HEK293T (cell line): ENCODE measurements around the gene MMS19.
"Not testable (repeated sequence)": the region's sequence is repeated elsewhere in the genome, so short reads cannot be mapped to it uniquely, and the experiment has no call there.

Source experiments
- CTCF ChIA-PET: fragments of 350-600 bp; formaldehyde crosslinking; extraction: SDS; loops from one replicate; lab custom pipeline; 2021; ENCODE audit warnings: antibody characterized with exemption, inconsistent platforms; lab: Yijun Ruan, JAX
- POLR2A ChIA-PET: fragments of 350-600 bp; formaldehyde crosslinking; extraction: SDS; loops from one replicate; lab custom pipeline; 2020; ENCODE audit warnings: antibody characterized with exemption, inconsistent platforms; lab: Yijun Ruan, JAX
- DNase-seq: peaks from one replicate; pipeline ENCODE4 v3.0.0; 2012; ENCODE audit warnings: mixed read lengths; ENCODE audit errors: extremely low spot score
- ARNT ChIP-seq: fragments of 450-650 bp; IDR thresholded peaks from 2 replicates; pipeline ENCODE4 v1.6.1; 2017; ENCODE audit warnings: mild to moderate bottlenecking
- BHLHE40 ChIP-seq: fragments of 450-650 bp; IDR thresholded peaks from 2 replicates; pipeline ENCODE4 v1.6.1; 2016; ENCODE audit warnings: mild to moderate bottlenecking, moderate library complexity, borderline replicate concordance
- CTBP1 ChIP-seq: fragments of 450-650 bp; IDR thresholded peaks from 2 replicates; pipeline ENCODE4 v1.6.1; 2016; ENCODE audit warnings: borderline replicate concordance
- ELF4 ChIP-seq: fragments of 450-650 bp; IDR thresholded peaks from 2 replicates; pipeline ENCODE4 v1.6.1; 2017; ENCODE audit warnings: antibody characterized with exemption
- FOXA1 ChIP-seq: fragments of 450-650 bp; IDR thresholded peaks from 2 replicates; pipeline ENCODE4 v1.6.1; 2016; ENCODE audit warnings: mild to moderate bottlenecking
- FOXK2 ChIP-seq: fragments of 450-650 bp; IDR thresholded peaks from 2 replicates; pipeline ENCODE4 v1.6.1; 2016; ENCODE audit warnings: mild to moderate bottlenecking
- FOXM1 ChIP-seq: fragments of 450-650 bp; IDR thresholded peaks from 2 replicates; pipeline ENCODE4 v1.6.1; 2017; ENCODE audit warnings: mild to moderate bottlenecking, borderline replicate concordance
- HDGF ChIP-seq: fragments of 450-650 bp; IDR thresholded peaks from 2 replicates; pipeline ENCODE4 v1.6.1; 2017; ENCODE audit warnings: antibody characterized with exemption, borderline replicate concordance
- L3MBTL2 ChIP-seq: fragments of 450-650 bp; conservative IDR thresholded peaks from 2 replicates; pipeline ENCODE4 v1.6.1; 2016; ENCODE audit warnings: mild to moderate bottlenecking
- LEF1 ChIP-seq: fragments of 450-650 bp; IDR thresholded peaks from 2 replicates; pipeline ENCODE4 v1.6.1; 2017; ENCODE audit warnings: mild to moderate bottlenecking, borderline replicate concordance
- NFRKB ChIP-seq: fragments of 450-650 bp; IDR thresholded peaks from 2 replicates; pipeline ENCODE4 v1.6.1; 2016; ENCODE audit warnings: mild to moderate bottlenecking, moderate library complexity
- SP1 ChIP-seq: fragments of 450-650 bp; IDR thresholded peaks from 2 replicates; pipeline ENCODE4 v1.6.1; 2017
- SUZ12 ChIP-seq: fragments of 450-650 bp; IDR thresholded peaks from 2 replicates; pipeline ENCODE4 v1.6.1; 2016; ENCODE audit warnings: mild to moderate bottlenecking
- TARDBP ChIP-seq: fragments of 450-650 bp; IDR thresholded peaks from 2 replicates; pipeline ENCODE4 v1.6.1; 2016
- ZNF384 ChIP-seq: fragments of 450-650 bp; IDR thresholded peaks from 2 replicates; pipeline ENCODE4 v1.6.1; 2016
- TF ChIP-seq, protein P1 (sequence below): fragments of 450-650 bp; IDR thresholded peaks from 2 replicates; pipeline ENCODE4 v1.6.1; 2016

MMS19 gene

DNA sequence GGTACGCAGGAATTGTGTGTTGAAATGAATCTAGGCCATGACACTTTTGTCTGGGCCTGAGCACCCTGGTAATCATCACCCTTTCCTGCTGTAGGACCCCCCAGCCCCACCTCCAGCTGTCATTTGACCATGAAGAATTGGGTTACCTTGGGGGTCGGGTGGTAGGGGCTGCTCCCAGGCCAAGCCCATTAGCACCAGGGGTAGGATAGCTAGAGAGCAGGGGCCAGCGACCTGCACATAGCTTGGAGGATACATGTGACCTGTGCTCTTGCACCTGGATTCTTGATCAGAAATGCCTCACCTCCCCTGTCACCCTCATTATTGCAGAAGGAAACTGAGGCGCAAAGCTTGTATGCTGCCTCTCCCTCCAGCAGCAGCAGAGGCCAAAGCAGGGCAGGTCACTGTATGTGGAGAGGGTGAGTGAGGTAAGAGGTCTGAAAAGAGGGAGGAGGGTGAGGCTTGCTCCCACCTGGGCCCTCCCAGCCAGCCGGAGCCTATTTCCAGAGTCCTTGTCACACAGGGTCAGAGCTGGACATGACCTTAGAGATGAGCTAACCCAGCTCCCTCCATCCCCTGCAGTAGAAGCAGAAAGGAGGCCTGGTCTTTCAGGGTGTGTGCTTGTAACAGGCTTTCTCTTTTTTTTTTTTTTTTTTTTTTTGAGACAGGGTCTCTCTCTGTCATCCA lies 39.1 kb upstream of the MMS19 start:
- DNase-seq = no peak
- ChIA-PET CTCF (interaction anchor here (0.6 to 2.8 kb wide), 3 partner anchors 12 to 16 kb away, joined by 3 to 10 read pairs (median 3); no protein-coding TSS in a partner anchor), POLR2A (no interaction called here)
- TF ChIP-seq SP1 (no peak), ZNF384 (no peak), NFRKB (no peak), FOXM1 (no peak), FOXK2 (no peak), ARNT (no peak), HDGF (no peak), FOXA1 (no peak), CTBP1 (no peak), SUZ12 (no peak), LEF1 (no peak)
- TF ChIP-seq, protein P1, sequence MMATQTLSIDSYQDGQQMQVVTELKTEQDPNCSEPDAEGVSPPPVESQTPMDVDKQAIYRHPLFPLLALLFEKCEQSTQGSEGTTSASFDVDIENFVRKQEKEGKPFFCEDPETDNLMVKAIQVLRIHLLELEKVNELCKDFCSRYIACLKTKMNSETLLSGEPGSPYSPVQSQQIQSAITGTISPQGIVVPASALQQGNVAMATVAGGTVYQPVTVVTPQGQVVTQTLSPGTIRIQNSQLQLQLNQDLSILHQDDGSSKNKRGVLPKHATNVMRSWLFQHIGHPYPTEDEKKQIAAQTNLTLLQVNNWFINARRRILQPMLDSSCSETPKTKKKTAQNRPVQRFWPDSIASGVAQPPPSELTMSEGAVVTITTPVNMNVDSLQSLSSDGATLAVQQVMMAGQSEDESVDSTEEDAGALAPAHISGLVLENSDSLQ = no peak

DNA sequence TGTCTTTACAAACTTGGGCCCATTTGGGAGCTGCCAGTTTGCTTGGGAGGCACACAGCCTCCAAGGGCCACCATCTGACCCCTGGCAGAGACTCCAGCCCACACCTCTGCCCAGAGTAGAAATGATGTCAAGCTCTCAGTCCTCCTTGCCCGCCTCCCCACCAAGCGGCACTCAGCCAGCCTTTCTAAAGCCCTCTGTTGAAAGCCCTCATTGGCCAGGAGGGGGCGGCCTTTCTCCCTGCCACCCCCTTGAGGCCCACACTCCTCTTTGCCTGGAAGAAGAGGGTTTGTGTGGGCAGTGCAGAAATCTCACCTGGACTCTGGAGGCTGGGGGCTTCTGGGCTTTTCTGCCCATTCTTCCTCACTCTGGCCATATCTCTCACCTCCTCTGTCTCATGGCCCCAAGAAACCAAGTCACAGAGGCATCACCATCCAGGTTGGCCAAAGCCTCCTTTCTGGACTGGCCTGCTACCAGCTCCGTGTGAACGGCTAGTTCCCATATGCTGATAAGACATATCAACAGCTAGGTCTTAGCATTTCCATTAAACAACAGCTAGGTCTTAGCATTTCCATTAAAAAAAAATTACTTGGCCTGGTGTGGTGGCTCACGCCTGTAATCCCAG lies 36.6 kb upstream of the MMS19 start:
- CTCF ChIA-PET = interaction anchor here (0.6 to 2.7 kb wide), 18 partner anchors 9 to 390 kb away, joined by 3 to 15 read pairs (median 5); partner anchors contain the start of gene ANKRD2
- DNase-seq = peak; percentile 80
- POLR2A ChIA-PET = no interaction called here
- no peak for TF ChIP-seq TARDBP
- TF ChIP-seq CTBP1 = no peak
- TF ChIP-seq ELF4 = no peak
- TF ChIP-seq ZNF384 = no peak
- no peak for TF ChIP-seq FOXA1
- TF ChIP-seq SUZ12 = no peak
- TF ChIP-seq LEF1 = no peak
- TF ChIP-seq, protein P1 = no peak

DNA sequence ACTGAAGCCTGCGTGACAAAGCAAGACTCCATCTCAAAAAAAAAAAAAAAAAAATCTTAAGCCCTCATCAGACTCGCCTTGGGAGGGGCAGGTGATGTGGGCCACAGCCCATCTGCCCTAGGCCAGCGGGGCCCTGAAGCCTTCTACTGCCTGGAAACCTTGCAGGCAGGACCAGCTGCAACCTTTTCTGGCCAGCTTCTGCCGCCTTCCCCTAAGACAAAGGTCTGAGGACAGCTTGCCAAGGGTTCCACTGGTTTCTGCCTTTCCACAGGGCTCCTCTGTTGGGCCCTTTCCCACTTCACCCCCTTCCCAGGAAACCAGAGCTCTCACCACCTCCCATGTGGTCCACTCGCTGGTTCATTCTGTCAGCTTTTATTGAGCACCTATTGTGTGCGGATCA lies 35.7 kb upstream of the MMS19 start:
- ChIA-PET POLR2A (no interaction called here), CTCF (interaction anchor here (0.7 to 2.7 kb wide), 13 partner anchors 8 to 100 kb away, joined by 3 to 15 read pairs (median 9); partner anchors contain the start of gene ANKRD2)
- DNase-seq = no peak
- TF ChIP-seq ARNT = no peak
- TF ChIP-seq BHLHE40 = no peak
- no peak for TF ChIP-seq SUZ12
- TF ChIP-seq TARDBP = no peak
- no peak for TF ChIP-seq FOXA1

DNA sequence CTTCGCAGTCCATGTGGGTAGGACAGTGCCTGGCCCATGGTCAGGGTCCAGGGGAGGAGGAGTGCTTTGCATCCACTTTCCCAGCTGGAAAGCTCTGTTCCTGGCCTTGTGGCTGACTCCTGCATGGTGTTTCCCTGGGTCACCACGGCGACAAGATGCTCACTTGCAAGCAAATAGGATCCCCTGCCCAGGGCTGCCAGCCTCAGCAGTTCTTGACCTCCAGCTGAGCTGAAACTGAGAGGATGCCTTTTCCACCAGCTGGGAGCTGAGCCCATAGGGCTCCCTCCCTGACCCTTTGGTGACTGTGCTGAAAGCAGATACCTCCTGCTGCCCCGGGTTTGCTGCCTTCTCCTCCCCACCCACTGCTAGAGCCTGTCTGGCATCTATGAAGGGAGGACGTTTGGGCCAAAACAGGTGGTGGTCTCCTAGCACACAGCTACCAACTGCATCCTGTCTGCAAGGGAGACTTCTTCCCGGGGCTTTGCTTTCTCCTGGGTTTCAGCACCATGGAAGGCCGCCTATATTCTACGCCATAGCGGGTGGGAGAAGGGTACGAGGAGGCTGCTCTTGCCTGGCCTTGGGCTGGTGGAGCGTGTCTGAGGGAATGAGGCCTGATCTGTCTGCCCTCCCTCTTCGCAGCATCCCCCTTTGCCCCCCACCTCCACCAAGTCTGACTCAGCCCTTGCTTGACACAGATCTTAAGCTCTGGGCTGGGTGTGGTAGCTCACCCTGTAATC lies 34.9 kb upstream of the MMS19 start:
- TF ChIP-seq ELF4 (no peak), SUZ12 (no peak), FOXM1 (no peak), FOXA1 (no peak), LEF1 (no peak)
- POLR2A ChIA-PET = no interaction called here
- DNase-seq = no peak
- CTCF ChIA-PET = interaction anchor here (1.3 to 2.5 kb wide), 4 partner anchors 11 to 67 kb away, joined by 3 to 15 read pairs (median 10); no protein-coding TSS in a partner anchor

DNA sequence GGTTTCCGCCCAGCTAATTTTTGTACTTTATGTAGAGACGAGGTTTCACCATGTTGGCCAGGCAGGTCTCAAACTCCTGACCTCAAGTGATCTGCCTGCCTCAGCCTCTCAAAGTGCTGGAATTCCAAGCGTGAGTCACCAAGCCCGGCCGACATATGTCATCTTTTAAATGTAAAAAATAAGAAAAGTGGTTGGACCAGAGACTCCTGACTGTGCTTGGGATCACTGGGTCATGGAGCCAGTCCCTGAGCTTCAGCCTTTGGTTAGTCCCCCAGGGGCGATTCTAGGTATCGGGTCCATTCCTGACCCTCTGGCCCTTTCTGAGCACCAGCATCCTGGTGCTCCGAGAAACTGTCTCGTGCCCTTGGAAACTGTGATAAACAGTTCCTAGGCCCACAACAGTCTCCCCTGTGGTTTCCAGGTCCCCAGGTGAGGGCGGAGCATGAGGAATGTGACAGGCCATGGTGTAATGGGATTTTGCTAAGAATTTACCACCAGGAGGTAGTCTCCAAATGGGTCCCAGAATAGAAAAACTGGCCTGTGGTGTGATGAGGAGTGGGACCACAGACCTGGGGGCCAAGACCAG lies 33.3 kb upstream of the MMS19 start:
- DNase-seq = no peak
- no peak for TF ChIP-seq L3MBTL2
- CTCF ChIA-PET = no interaction called here
- POLR2A ChIA-PET = no interaction called here

DNA sequence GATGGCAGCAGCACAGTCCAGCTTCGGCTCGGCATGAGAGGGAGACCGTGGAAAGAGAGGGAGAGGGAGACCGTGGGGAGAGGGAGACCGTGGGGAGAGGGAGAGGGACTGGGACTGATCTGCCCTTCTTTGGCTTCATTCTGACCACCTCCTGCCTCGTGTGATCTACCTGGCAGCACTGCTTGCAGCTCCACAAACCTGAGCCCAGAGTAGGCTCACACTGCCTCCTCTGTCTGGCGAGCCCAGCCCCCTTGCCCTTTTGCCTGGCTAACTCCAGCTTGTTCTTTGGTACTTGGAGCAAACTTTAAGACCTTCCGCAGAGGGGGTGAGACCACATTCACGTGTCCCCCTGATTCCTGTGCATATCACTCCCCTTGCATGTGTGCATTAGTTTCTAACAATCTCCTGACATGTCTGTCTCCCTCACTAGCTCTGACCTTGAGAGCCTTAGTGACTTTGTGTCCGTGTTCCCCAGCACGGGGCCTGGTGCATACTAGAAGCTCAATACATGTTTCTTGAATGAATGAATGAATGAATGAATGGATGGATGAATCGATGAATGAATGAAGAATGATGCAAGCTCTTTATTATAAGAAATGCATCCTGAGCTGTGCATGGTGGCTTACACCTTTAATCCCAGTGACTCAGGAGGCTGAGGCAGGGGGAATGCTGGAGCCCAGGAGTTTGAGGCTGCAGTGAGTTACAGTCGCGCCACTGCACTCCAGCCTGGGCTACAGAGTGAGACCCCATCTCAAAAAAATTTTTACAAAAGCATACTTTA lies 31.7 kb upstream of the MMS19 start:
- CTCF ChIA-PET = no interaction called here
- POLR2A ChIA-PET = no interaction called here
- no peak for DNase-seq
- TF ChIP-seq CTBP1 = no peak
- TF ChIP-seq FOXA1 = no peak
- no peak for TF ChIP-seq SP1
- TF ChIP-seq ZNF384 = no peak
- TF ChIP-seq TARDBP = no peak
- TF ChIP-seq HDGF = no peak
- no peak for TF ChIP-seq SUZ12
- TF ChIP-seq FOXK2 = no peak
- TF ChIP-seq ELF4 = no peak
- no peak for TF ChIP-seq NFRKB
- TF ChIP-seq L3MBTL2 = no peak
- no peak for TF ChIP-seq FOXM1
- TF ChIP-seq, protein P1 = no peak
- no peak for TF ChIP-seq ARNT
- TF ChIP-seq LEF1 = no peak

DNA sequence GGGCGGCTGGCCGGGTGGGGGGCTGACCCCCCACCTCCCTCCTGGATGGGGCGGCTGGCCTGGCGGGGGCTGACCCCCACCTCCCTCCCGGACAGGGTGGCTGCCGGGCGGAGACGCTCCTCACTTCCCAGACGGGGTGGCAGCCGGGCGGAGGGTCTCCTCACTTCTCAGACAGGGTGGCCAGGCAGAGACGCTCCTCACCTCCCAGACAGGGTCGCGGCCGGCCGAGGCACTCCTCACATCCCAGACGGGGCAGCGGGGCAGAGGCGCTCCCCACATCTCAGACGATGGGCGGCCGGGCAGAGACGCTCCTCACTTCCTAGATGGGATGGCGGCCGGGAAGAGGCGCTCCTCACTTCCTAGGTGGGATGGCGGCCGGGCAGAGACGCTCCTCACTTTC lies 30.7 kb upstream of the MMS19 start:
- CTCF ChIA-PET, DNase-seq: not testable (repeated sequence)

More for the DNA sequence above, 30.7 kb upstream of the MMS19 start:
- POLR2A ChIA-PET = not testable (repeated sequence)
